ENCODE data around the gene SLC6A11. TPM values are rescaled to one million over a fixed set of nuclear protein-coding genes. Genes with fewer than 3 reads are reported as not detected.

SLC6A11 gene
- total RNA-seq, 2 experiments from 2014 or later, result not detected

DNA sequence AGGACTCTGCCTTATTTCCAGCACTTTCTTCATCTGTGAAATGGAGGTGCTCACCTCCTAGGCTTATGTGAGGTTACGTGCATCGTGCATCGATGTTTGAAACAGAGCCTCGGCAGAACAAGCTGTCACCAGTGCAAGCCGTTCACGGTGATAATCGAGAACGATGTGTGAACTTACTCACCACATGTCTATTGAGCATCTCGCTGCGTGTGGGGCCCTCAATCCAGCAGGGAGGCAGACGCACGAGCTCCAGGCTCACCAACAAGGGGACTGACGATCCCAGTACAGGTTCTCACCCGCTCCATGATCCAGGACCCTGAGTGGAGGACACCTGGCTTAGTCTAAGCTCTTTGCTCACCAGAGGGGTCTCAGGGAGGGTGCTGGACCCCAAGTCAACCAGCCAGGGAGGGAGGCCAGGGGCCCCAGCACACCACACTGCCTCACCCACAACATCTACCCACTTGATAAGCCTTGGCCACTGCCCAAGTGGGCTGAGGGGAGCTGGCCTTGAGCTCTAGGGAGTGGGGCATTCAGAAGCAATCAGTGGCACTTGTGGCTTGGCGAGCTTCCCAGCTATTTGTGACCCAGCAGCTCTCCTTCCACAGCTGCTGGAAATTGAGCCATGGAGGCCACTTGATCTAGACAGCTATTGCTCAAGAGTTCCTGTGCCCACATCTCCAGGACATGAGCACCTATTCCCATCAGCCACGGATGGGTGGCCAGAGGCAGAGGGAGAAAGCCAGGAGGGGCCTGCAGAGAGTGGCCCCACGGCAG, 142.1 kb downstream of the SLC6A11 start:
- ChIA-PET CTCF (interaction anchor here (1.4 to 2.2 kb wide), 2 partner anchors 12 to 24 kb away, joined by 5 to 8 read pairs; no protein-coding TSS in a partner anchor), POLR2A (interaction anchor here (0.6 kb wide), 1 partner anchor 50 kb away, joined by 3 read pairs; no protein-coding TSS in a partner anchor)
- Mint-ChIP-seq H3K9me3 (no peaks in the 10 kb centered on the region), H3K27me3 (peaks cover 7% of the 10 kb centered on the region), H3K4me1 (ENCODE audit: low read depth) (no peaks in the 10 kb centered on the region), H3K4me3 (no peak overlapping the region), H3K27ac (no peak overlapping the region), H3K36me3 (no peaks in the 10 kb centered on the region)
- DNase-seq, result no peak
- intact Hi-C loops (cut with micrococcal nuclease), result no loop called here

DNA sequence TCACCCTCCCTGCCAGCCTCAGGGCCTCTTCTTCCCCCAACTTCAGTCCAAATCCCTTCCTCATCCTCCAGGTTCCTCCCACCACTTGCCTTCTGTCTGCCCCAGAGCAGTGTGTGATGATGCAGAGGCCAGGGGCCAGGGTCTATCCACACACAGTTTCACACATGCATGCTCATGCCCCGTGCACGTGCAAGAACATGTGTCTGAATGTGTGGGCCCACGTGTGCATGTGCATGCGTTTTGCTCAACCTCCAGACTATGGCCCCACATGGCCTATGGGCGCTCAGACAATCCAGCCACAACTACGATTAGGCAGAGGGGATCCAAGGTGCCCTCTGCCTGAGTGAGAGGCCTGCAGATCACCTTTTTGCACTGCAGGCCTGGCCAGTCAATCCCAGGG, 144.2 kb downstream of the SLC6A11 start:
- no peak for DNase-seq
- Mint-ChIP-seq H3K4me1 (ENCODE audit: low read depth) (no peaks in the 10 kb centered on the region), H3K36me3 (no peaks in the 10 kb centered on the region), H3K27ac (no peak overlapping the region), H3K27me3 (peaks cover 10% of the 10 kb centered on the region), H3K4me3 (no peak overlapping the region), H3K9me3 (no peaks in the 10 kb centered on the region)
- ChIA-PET CTCF (no interaction called here), POLR2A (no interaction called here)
- intact Hi-C loops (cut with micrococcal nuclease), result no loop called here

DNA sequence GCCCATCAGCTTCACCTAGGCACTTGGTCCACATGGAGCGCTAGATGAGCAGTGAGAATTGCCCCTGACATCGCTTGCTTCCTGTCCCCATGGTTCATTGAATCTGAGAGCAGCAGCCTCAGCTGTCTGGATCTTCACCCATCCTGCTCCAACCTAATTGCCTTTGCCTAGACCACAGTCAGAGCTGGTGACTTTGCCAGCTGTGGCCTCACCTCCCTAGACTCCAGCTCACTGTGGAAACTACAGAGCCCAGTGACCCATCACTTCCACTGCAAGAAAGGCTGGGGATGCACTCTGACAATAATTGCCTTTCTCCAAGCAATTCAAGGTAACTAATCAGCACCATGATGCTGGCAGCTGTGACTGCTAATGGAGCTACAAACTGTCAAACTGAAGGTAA, 145.9 kb downstream of the SLC6A11 start:
- H3K27ac Mint-ChIP-seq, result no peak overlapping the region
- POLR2A ChIA-PET, result no interaction called here
- no peaks in the 10 kb centered on the region for H3K36me3 Mint-ChIP-seq
- H3K4me1 Mint-ChIP-seq (ENCODE audit: low read depth), result no peaks in the 10 kb centered on the region
- peaks cover 12% of the 10 kb centered on the region for H3K27me3 Mint-ChIP-seq
- intact Hi-C loops (cut with micrococcal nuclease), result no loop called here
- no peak for DNase-seq
- CTCF ChIA-PET, result interaction anchor here (1.1 kb wide), 1 partner anchor 15 kb away, joined by 3 read pairs; no protein-coding TSS in a partner anchor
- H3K9me3 Mint-ChIP-seq, result no peaks in the 10 kb centered on the region
- H3K4me3 Mint-ChIP-seq, result no peak overlapping the region

DNA sequence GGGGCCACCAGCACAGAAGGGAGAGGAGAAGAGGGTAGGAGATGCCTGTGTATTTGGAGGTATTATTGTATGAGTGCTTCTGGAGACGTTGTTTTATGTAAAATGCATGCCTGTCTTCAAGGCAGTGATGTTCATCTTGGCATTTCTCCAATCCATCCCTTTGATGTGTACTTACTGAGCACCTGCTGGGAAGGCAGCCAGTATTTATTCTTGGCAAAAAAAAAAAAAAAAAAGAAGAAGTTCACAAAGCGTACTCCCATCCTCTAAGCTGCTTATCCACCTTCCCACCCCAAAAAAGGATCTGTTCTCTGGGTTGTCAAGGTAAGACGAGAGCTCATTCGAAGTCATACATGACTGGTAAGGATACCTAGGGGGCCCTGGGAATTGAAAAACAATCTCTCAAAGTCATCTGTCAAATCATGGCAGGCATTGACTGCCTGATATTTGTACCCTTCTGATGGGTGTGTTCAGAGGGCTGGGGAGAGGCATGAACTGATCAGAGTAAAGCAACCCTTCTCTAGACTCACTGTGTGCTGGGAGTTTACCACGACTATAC, 146.5 kb downstream of the SLC6A11 start:
- Mint-ChIP-seq H3K4me3 (no peak overlapping the region), H3K9me3 (no peaks in the 10 kb centered on the region), H3K36me3 (no peaks in the 10 kb centered on the region), H3K27ac (no peak overlapping the region), H3K27me3 (peaks cover 12% of the 10 kb centered on the region), H3K4me1 (ENCODE audit: low read depth) (no peaks in the 10 kb centered on the region)
- CTCF ChIA-PET, result interaction anchor here (1.1 kb wide), 1 partner anchor 16 kb away, joined by 3 read pairs; no protein-coding TSS in a partner anchor
- intact Hi-C loops (cut with micrococcal nuclease), result no loop called here
- POLR2A ChIA-PET, result no interaction called here
- no peak for DNase-seq

DNA sequence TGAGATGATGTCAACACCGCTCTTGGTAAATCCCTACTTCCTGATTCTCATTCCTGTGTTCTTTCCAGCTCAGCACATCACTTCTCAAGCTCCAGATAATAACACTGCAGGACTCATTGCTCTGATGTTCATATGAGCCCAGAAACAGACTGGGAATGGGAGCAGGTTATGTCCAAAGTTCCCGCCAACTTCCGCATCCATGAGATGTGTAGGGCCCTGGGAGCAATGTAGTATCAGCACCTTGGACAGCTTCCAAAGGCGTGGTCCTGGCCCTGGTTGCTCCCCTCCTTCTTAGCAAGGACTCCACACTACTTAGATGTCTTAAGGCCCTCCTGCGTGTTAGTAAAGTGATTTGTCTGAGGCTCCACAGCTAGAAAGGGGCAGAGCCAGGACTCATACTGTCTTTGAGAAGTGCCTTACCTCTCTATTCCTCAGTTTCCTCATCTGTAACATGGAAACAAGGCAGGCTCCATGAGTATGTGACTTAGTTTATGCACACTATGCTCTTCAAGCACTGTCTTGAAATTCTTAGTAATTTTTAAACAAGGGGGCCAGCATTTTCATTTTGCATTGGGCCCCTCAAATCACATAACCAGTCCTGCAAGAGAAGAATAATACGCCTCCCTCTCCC, 148.6 kb downstream of the SLC6A11 start:
- CTCF ChIA-PET, result interaction anchor here (2.0 kb wide), 1 partner anchor 13 kb away, joined by 6 read pairs; no protein-coding TSS in a partner anchor
- H3K27ac Mint-ChIP-seq, result no peak overlapping the region
- peak; percentile 16 for DNase-seq
- H3K9me3 Mint-ChIP-seq, result no peaks in the 10 kb centered on the region
- peaks cover 10% of the 10 kb centered on the region for H3K27me3 Mint-ChIP-seq
- no peaks in the 10 kb centered on the region for H3K4me1 Mint-ChIP-seq (ENCODE audit: low read depth)
- no peak overlapping the region for H3K4me3 Mint-ChIP-seq
- POLR2A ChIA-PET, result no interaction called here
- H3K36me3 Mint-ChIP-seq, result no peaks in the 10 kb centered on the region
- intact Hi-C loops (cut with micrococcal nuclease), result no loop called here

DNA sequence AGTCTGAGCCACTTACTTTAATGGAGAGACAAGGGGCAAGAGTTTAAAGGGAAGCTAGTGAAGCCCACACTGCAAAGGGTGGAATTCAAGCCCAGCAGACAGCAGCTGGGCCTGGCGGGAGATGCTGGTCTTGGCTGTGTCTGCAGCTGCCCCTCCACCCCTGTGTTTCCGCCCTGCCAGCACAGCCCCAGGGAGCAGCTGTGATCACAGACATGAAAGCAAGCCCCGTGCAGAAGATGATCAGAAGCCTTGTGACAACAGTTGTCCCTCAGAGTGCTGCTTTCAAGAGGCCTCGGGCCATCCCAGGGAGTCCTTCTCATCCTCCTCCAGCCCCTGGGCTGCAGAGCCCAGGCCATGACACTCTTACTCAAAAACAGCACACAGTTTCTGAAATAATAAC, 152.4 kb downstream of the SLC6A11 start:
- Mint-ChIP-seq H3K36me3 (no peaks in the 10 kb centered on the region), H3K4me3 (no peak overlapping the region), H3K27ac (no peak overlapping the region), H3K4me1 (ENCODE audit: low read depth) (no peaks in the 10 kb centered on the region), H3K9me3 (no peaks in the 10 kb centered on the region), H3K27me3 (peaks cover 8% of the 10 kb centered on the region)
- intact Hi-C loops (cut with micrococcal nuclease), result no loop called here
- ChIA-PET CTCF (no interaction called here), POLR2A (no interaction called here)
- no peak for DNase-seq

DNA sequence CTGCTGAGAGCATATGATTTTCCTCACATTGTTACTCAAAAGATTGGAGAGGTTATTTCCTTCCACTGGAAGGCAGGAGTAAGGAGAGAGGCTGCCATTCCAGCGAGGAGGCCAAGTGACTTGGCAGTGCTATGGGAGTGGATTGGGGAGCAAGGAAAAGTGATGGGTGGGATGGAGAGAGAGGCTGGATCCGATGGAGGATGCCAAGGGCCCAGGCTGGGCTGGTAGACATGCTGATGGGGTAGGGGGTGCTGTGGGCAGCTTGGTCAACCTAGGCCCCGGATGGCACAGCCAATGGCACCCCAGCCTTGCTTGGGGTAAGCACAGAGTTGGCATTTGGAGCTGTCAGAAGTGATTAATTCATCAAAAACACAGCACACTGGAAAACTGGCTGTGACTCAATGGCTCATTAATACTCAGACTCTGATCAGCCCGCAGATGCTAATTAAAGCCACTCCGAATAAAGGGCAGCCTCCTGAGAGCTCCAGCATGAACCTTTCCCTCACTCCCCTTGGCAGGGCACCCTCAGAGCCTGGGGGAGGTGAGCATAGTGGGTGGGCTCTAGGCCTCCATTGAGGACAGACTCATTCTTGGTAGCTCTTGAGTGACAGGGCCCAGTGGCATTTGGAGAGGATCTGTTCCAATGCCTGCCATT, 154.4 kb downstream of the SLC6A11 start:
- ChIA-PET POLR2A (no interaction called here), CTCF (no interaction called here)
- Mint-ChIP-seq H3K9me3 (no peaks in the 10 kb centered on the region), H3K4me1 (ENCODE audit: low read depth) (no peaks in the 10 kb centered on the region), H3K36me3 (no peaks in the 10 kb centered on the region), H3K27ac (no peak overlapping the region), H3K27me3 (peaks cover 11% of the 10 kb centered on the region), H3K4me3 (no peak overlapping the region)
- intact Hi-C loops (cut with micrococcal nuclease), result no loop called here
- DNase-seq, result no peak

DNA sequence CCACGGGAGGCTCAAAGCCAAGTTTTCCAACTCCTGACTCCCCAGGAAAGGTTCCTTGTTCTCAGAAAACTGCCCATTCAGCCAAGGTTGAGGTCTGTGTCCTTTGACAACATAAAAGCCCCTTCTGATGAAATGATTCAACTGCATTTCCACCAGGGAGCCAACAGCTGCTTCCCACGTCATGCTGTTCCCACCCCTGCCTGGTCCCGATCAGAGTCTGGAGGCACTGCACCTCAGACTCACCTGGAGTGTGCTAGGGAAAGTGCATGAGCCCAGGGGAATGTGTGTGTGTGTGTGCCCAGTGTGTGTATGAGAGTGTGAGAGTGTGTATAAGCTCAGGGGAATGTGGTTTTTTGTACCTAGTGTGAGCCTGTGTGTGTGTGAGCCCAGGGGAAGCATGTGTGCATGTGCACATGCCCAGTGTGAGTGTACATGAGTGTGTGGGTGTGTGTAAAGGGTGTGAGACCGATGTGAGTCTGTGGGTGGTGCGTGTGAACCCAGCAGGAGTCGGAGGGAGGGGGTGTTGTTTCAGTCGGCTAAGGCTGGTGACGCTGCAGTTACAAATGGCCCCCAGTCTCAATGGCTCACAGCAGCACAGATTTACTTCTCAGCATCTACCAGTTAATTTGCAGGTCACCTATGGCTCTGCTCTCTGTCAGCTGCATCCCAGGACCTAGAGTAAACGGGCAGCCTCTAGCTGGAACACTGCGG, 156.2 kb downstream of the SLC6A11 start:
- no peak for DNase-seq
- H3K36me3 Mint-ChIP-seq, result no peaks in the 10 kb centered on the region
- no peak overlapping the region for H3K27ac Mint-ChIP-seq
- peaks cover 6% of the 10 kb centered on the region for H3K4me1 Mint-ChIP-seq (ENCODE audit: low read depth)
- H3K9me3 Mint-ChIP-seq, result no peaks in the 10 kb centered on the region
- CTCF ChIA-PET, result no interaction called here
- H3K4me3 Mint-ChIP-seq, result no peak overlapping the region
- intact Hi-C loops (cut with micrococcal nuclease), result no loop called here
- POLR2A ChIA-PET, result no interaction called here
- H3K27me3 Mint-ChIP-seq, result peaks cover 9% of the 10 kb centered on the region

DNA sequence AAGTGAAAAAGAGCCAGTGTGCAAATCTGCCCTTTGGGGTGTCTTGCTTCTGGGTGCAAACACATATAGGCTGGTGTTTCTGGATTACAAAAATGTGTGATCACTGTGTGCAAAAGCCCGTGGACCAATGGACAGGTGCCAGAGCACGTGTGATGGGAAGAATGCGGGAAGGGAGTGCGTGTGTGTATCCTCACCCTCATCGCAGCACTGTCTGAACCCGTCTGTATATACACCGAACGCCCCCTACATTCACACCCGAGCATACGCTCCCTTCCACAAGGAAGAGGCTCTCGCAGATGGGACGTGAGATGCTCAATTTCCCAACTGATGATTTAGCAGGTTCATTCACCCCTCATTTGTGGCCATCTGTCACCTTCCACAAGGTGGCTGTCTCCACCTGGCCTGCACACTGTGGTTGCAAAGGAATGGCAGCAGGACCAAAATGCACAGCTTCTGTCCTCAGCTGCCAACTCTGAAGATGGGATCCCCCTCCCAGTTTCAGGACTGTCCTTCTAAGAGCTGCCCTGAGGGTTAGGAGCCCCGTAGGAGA, 157.1 kb downstream of the SLC6A11 start:
- ChIA-PET CTCF (no interaction called here), POLR2A (no interaction called here)
- peaks cover 9% of the 10 kb centered on the region for H3K27me3 Mint-ChIP-seq
- H3K36me3 Mint-ChIP-seq, result no peaks in the 10 kb centered on the region
- intact Hi-C loops (cut with micrococcal nuclease), result no loop called here
- H3K4me1 Mint-ChIP-seq (ENCODE audit: low read depth), result peaks cover 6% of the 10 kb centered on the region
- DNase-seq, result no peak
- H3K9me3 Mint-ChIP-seq, result no peaks in the 10 kb centered on the region
- H3K4me3 Mint-ChIP-seq, result no peak overlapping the region
- H3K27ac Mint-ChIP-seq, result no peak overlapping the region

DNA sequence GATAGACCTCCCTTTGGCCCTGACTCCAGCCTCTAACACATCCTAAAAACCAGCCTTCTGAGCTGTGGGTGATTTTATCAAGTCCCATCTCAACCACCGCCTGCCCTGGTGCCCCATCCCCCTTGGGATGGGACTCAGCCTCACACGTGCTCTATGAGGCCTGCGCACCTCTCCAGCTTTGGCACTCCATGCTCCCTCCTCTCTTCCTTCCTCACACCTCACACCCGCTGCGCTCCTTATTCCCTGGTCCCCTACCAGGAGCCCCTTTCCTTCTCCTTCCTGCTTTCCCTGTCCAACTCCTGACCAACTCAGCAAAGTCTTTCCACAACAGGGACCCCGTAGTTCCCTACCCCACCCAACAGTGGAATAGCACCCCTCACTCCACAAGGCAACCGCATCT, 158.1 kb downstream of the SLC6A11 start:
- no peak overlapping the region for H3K27ac Mint-ChIP-seq
- POLR2A ChIA-PET, result no interaction called here
- H3K4me1 Mint-ChIP-seq (ENCODE audit: low read depth), result peaks cover 6% of the 10 kb centered on the region
- no peak overlapping the region for H3K4me3 Mint-ChIP-seq
- CTCF ChIA-PET, result no interaction called here
- no peak for DNase-seq
- H3K27me3 Mint-ChIP-seq, result peaks cover 11% of the 10 kb centered on the region
- no peaks in the 10 kb centered on the region for H3K36me3 Mint-ChIP-seq
- no peaks in the 10 kb centered on the region for H3K9me3 Mint-ChIP-seq
- intact Hi-C loops (cut with micrococcal nuclease), result no loop called here

DNA sequence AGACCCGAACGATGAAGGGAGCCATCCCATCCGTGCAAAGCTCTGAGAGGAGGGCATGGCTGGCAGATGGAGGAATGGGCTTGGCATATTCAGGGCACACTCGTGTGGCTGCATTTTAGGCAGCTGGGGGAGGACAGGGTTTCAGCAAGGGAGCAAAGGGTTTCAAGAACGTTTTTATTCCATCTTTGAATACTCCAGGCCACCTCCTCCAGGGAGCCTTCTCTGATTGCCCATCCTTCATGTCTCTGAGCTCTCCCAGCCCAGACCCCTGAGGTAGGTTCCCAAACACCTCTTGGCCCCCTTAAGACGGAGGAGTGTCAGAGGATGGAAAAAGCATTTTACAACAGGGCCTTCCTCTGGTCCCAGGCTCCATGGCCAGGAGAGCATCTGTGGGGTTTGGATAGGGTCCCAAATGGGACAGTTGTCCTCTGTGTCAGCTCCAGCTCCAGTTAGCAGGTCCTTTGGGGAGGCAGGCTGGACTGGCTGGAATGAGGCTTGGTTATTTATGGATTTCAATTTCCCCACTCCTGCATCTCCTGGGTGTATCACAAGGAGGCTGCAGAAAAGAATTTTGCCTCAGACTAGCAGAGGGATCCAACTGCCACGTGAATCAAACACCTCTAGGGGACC, 158.8 kb downstream of the SLC6A11 start:
- no peaks in the 10 kb centered on the region for H3K9me3 Mint-ChIP-seq
- no peak for DNase-seq
- no peaks in the 10 kb centered on the region for H3K36me3 Mint-ChIP-seq
- intact Hi-C loops (cut with micrococcal nuclease), result no loop called here
- H3K4me1 Mint-ChIP-seq (ENCODE audit: low read depth), result peaks cover 6% of the 10 kb centered on the region
- H3K27ac Mint-ChIP-seq, result no peak overlapping the region
- ChIA-PET POLR2A (no interaction called here), CTCF (no interaction called here)
- H3K4me3 Mint-ChIP-seq, result no peak overlapping the region
- peaks cover 9% of the 10 kb centered on the region for H3K27me3 Mint-ChIP-seq

Data from activated CD4-positive, alpha-beta memory T cell treated with anti-CD3 and anti-CD28 coated beads for 36 hours (primary cell).